WTC11 (cell line): ENCODE data around the gene PRRX1. TPM values are rescaled to one million over a fixed set of nuclear protein-coding genes. Genes with fewer than 3 reads are reported as not detected.

Source experiments
- ATAC-seq: fragments of 200-7000 bp; cut with Tn5 transposase; 2 replicates; pipeline ENCODE4 v1.10.0; 2021; ENCODE audit warnings: mild to moderate bottlenecking, moderate library complexity
- CTCF ChIA-PET: fragments of 300-600 bp; sonication (Branson Sonifier 250); formaldehyde crosslinking; loops from one replicate; lab custom pipeline; 2021; ENCODE audit warnings: antibody characterized with exemption; lab: Charles Lee
- POLR2A ChIA-PET: fragments of 350-600 bp; sonication (Branson Sonifier 250); formaldehyde crosslinking; loops from one replicate; lab custom pipeline; 2021; ENCODE audit warnings: antibody characterized with exemption; lab: Charles Lee
- DNase-seq: peaks from one replicate; pipeline ENCODE4 v3.0.0; 2021; ENCODE audit warnings: low spot score
- H3K27ac Mint-ChIP-seq: 2 replicates; pipeline ENCODE4 v1.8.0; 2021; ENCODE audit warnings: mixed read lengths
- H3K27me3 Mint-ChIP-seq: 2 replicates; pipeline ENCODE4 v1.8.0; 2021; ENCODE audit warnings: low read depth, mild to moderate bottlenecking, moderate library complexity, mixed read lengths
- H3K36me3 Mint-ChIP-seq: 2 replicates; pipeline ENCODE4 v1.8.0; 2021; ENCODE audit warnings: mixed read lengths
- H3K4me1 Mint-ChIP-seq: 2 replicates; pipeline ENCODE4 v1.8.0; 2022; ENCODE audit warnings: mixed read lengths
- H3K4me3 Mint-ChIP-seq: 2 replicates; pipeline ENCODE4 v1.8.0; 2021; ENCODE audit warnings: mild to moderate bottlenecking, moderate library complexity, mixed read lengths
- H3K9me3 Mint-ChIP-seq: 2 replicates; pipeline ENCODE4 v1.8.0; 2021; ENCODE audit warnings: mixed read lengths
- ATF3 ChIP-seq: sonication (generic); formaldehyde crosslinking; conservative IDR thresholded peaks from 2 replicates; pipeline ENCODE4 v1.8.1; 2022; ENCODE audit warnings: mild to moderate bottlenecking, missing genetic modification reagents
- JUN ChIP-seq: sonication (generic); formaldehyde crosslinking; IDR thresholded peaks from 2 replicates; pipeline ENCODE4 v1.8.0; 2023; ENCODE audit warnings: mild to moderate bottlenecking, missing genetic modification reagents
- MYBL2 ChIP-seq: sonication (generic); formaldehyde crosslinking; IDR thresholded peaks from 2 replicates; pipeline ENCODE4 v1.8.1; 2023; ENCODE audit warnings: mild to moderate bottlenecking, moderate library complexity, missing genetic modification reagents
- OVOL2 ChIP-seq: fragments of 250-450 bp; sonication (Bioruptor Pico); IDR thresholded peaks from 2 replicates; pipeline ENCODE4 v1.9.0; 2021; ENCODE audit warnings: mild to moderate bottlenecking, borderline replicate concordance
- PREB ChIP-seq: sonication (generic); formaldehyde crosslinking; IDR thresholded peaks from 2 replicates; pipeline ENCODE4 v1.8.1; 2022; ENCODE audit warnings: mild to moderate bottlenecking, missing genetic modification reagents, moderate library complexity, borderline replicate concordance
- SMAD4 ChIP-seq: sonication (generic); formaldehyde crosslinking; IDR thresholded peaks from 2 replicates; pipeline ENCODE4 v1.8.0; 2022; ENCODE audit warnings: mild to moderate bottlenecking, missing genetic modification reagents
- TP53 ChIP-seq: sonication (generic); formaldehyde crosslinking; IDR thresholded peaks from 2 replicates; pipeline ENCODE4 v1.8.1; 2023; ENCODE audit warnings: mild to moderate bottlenecking, missing genetic modification reagents
- ZBTB21 ChIP-seq: sonication (generic); formaldehyde crosslinking; IDR thresholded peaks from 2 replicates; pipeline ENCODE4 v1.8.1; 2023; ENCODE audit warnings: mild to moderate bottlenecking, missing genetic modification reagents, borderline replicate concordance
- ZNF219 ChIP-seq: sonication (generic); formaldehyde crosslinking; IDR thresholded peaks from 2 replicates; pipeline ENCODE4 v1.8.0; 2023; ENCODE audit warnings: missing genetic modification reagents, mild to moderate bottlenecking, borderline replicate concordance
- ZNF232 ChIP-seq: sonication (generic); formaldehyde crosslinking; IDR thresholded peaks from 2 replicates; pipeline ENCODE4 v1.8.0; 2022; ENCODE audit warnings: mild to moderate bottlenecking, missing genetic modification reagents
- ZNF281 ChIP-seq: sonication (generic); formaldehyde crosslinking; IDR thresholded peaks from 2 replicates; pipeline ENCODE4 v1.8.0; 2023; ENCODE audit warnings: mild to moderate bottlenecking, missing genetic modification reagents
- ZNF512 ChIP-seq: sonication (generic); formaldehyde crosslinking; IDR thresholded peaks from 2 replicates; pipeline ENCODE4 v1.8.1; 2022; ENCODE audit warnings: missing genetic modification reagents, borderline replicate concordance
- ZNF671 ChIP-seq: fragments of 250-450 bp; sonication (Bioruptor Pico); IDR thresholded peaks from 2 replicates; pipeline ENCODE4 v1.8.0; 2021; ENCODE audit warnings: mild to moderate bottlenecking
- total RNA-seq: library from RNA; stranded (reverse); gene quantifications from 3 replicates; pipeline ENCODE4 v1.2.3, GENCODE V29; 2021
- TF ChIP-seq, protein P1 (sequence below): fragments of 250-450 bp; sonication (Bioruptor Pico); IDR thresholded peaks from 2 replicates; pipeline ENCODE4 v1.8.0; 2021; ENCODE audit warnings: mild to moderate bottlenecking
- TF ChIP-seq, protein P2 (sequence below): sonication (generic); formaldehyde crosslinking; IDR thresholded peaks from 2 replicates; pipeline ENCODE4 v1.8.1; 2023; ENCODE audit warnings: mild to moderate bottlenecking, moderate library complexity, missing genetic modification reagents
- TF ChIP-seq, protein P3 (sequence below): fragments of 250-450 bp; sonication (Bioruptor Pico); IDR thresholded peaks from 2 replicates; pipeline ENCODE4 v1.9.0; 2021; ENCODE audit warnings: mild to moderate bottlenecking, borderline replicate concordance
- TF ChIP-seq, protein P4 (sequence below): sonication (generic); formaldehyde crosslinking; IDR thresholded peaks from 2 replicates; pipeline ENCODE4 v1.8.1; 2023; ENCODE audit warnings: mild to moderate bottlenecking, missing genetic modification reagents
- TF ChIP-seq, protein P5 (sequence below): sonication (generic); formaldehyde crosslinking; IDR thresholded peaks from 2 replicates; pipeline ENCODE4 v1.8.1; 2023; ENCODE audit warnings: mild to moderate bottlenecking, missing genetic modification reagents, moderate library complexity
- TF ChIP-seq, protein P6 (sequence below): sonication (generic); formaldehyde crosslinking; IDR thresholded peaks from 2 replicates; pipeline ENCODE4 v1.8.0; 2022; ENCODE audit warnings: mild to moderate bottlenecking, missing genetic modification reagents

Gene PRRX1
- total RNA-seq, 1 experiment from 2014 or later = 0.31 TPM

DNA sequence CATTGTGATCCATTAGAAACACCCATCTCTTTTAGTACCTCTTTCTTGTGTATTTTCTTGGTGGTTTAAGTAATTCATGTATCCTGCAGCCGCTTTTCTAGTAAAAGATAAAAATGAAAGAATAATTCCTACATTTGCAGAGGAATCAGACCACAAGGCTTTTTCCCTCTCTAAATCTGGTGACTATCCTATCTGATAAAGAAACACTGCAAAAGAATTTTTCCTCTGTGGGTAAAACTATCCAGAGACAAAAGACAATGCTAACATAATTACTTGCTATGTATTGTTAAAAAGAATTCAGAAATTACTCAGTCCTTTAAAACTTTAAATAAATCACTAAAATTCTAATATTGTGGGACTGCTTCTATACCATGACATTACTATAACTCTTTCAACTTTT lies 51.0 kb downstream of the PRRX1 start (continued):
- TF ChIP-seq, protein P1, sequence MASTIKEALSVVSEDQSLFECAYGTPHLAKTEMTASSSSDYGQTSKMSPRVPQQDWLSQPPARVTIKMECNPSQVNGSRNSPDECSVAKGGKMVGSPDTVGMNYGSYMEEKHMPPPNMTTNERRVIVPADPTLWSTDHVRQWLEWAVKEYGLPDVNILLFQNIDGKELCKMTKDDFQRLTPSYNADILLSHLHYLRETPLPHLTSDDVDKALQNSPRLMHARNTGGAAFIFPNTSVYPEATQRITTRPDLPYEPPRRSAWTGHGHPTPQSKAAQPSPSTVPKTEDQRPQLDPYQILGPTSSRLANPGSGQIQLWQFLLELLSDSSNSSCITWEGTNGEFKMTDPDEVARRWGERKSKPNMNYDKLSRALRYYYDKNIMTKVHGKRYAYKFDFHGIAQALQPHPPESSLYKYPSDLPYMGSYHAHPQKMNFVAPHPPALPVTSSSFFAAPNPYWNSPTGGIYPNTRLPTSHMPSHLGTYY (CRISPR knock-in tag) = no peak
- TF ChIP-seq TP53 (CRISPR knock-in tag) (no peak), ZNF671 (CRISPR knock-in tag) (no peak), ZNF281 (CRISPR knock-in tag) (no peak), ATF3 (CRISPR knock-in tag) (no peak), OVOL2 (CRISPR knock-in tag) (no peak), MYBL2 (CRISPR knock-in tag) (no peak), ZNF219 (CRISPR knock-in tag) (no peak), ZBTB21 (no peak)
- TF ChIP-seq, protein P2, sequence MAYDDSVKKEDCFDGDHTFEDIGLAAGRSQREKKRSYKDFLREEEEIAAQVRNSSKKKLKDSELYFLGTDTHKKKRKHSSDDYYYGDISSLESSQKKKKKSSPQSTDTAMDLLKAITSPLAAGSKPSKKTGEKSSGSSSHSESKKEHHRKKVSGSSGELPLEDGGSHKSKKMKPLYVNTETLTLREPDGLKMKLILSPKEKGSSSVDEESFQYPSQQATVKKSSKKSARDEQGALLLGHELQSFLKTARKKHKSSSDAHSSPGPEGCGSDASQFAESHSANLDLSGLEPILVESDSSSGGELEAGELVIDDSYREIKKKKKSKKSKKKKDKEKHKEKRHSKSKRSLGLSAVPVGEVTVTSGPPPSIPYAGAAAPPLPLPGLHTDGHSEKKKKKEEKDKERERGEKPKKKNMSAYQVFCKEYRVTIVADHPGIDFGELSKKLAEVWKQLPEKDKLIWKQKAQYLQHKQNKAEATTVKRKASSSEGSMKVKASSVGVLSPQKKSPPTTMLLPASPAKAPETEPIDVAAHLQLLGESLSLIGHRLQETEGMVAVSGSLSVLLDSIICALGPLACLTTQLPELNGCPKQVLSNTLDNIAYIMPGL (CRISPR knock-in tag) = no peak

- ChIA-PET CTCF (interaction anchor here (1.8 kb wide), 1 partner anchor 213 kb away, joined by 4 read pairs; no protein-coding TSS in a partner anchor), POLR2A (no interaction called here)
- DNase-seq (no peak), ATAC-seq (no peak)
- no peak overlapping the region for H3K27ac Mint-ChIP-seq
- H3K36me3 Mint-ChIP-seq = no peaks in the 10 kb centered on the region
- H3K9me3 Mint-ChIP-seq = no peaks in the 10 kb centered on the region
- H3K4me1 Mint-ChIP-seq = no peaks in the 10 kb centered on the region
- H3K27me3 Mint-ChIP-seq = no peaks in the 10 kb centered on the region
- no peak overlapping the region for H3K4me3 Mint-ChIP-seq
- TF ChIP-seq ZNF512 (CRISPR knock-in tag) (no peak), ZNF232 (CRISPR knock-in tag) (no peak), OVOL2 (CRISPR knock-in tag) (no peak), PREB (CRISPR knock-in tag) (no peak), JUN (no peak), MYBL2 (CRISPR knock-in tag) (no peak), SMAD4 (CRISPR knock-in tag) (no peak)
- TF ChIP-seq, protein P3, sequence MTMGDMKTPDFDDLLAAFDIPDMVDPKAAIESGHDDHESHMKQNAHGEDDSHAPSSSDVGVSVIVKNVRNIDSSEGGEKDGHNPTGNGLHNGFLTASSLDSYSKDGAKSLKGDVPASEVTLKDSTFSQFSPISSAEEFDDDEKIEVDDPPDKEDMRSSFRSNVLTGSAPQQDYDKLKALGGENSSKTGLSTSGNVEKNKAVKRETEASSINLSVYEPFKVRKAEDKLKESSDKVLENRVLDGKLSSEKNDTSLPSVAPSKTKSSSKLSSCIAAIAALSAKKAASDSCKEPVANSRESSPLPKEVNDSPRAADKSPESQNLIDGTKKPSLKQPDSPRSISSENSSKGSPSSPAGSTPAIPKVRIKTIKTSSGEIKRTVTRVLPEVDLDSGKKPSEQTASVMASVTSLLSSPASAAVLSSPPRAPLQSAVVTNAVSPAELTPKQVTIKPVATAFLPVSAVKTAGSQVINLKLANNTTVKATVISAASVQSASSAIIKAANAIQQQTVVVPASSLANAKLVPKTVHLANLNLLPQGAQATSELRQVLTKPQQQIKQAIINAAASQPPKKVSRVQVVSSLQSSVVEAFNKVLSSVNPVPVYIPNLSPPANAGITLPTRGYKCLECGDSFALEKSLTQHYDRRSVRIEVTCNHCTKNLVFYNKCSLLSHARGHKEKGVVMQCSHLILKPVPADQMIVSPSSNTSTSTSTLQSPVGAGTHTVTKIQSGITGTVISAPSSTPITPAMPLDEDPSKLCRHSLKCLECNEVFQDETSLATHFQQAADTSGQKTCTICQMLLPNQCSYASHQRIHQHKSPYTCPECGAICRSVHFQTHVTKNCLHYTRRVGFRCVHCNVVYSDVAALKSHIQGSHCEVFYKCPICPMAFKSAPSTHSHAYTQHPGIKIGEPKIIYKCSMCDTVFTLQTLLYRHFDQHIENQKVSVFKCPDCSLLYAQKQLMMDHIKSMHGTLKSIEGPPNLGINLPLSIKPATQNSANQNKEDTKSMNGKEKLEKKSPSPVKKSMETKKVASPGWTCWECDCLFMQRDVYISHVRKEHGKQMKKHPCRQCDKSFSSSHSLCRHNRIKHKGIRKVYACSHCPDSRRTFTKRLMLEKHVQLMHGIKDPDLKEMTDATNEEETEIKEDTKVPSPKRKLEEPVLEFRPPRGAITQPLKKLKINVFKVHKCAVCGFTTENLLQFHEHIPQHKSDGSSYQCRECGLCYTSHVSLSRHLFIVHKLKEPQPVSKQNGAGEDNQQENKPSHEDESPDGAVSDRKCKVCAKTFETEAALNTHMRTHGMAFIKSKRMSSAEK (CRISPR knock-in tag) = no peak
- TF ChIP-seq, protein P4, sequence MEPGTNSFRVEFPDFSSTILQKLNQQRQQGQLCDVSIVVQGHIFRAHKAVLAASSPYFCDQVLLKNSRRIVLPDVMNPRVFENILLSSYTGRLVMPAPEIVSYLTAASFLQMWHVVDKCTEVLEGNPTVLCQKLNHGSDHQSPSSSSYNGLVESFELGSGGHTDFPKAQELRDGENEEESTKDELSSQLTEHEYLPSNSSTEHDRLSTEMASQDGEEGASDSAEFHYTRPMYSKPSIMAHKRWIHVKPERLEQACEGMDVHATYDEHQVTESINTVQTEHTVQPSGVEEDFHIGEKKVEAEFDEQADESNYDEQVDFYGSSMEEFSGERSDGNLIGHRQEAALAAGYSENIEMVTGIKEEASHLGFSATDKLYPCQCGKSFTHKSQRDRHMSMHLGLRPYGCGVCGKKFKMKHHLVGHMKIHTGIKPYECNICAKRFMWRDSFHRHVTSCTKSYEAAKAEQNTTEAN (CRISPR knock-in tag) = no peak
- TF ChIP-seq, protein P5, sequence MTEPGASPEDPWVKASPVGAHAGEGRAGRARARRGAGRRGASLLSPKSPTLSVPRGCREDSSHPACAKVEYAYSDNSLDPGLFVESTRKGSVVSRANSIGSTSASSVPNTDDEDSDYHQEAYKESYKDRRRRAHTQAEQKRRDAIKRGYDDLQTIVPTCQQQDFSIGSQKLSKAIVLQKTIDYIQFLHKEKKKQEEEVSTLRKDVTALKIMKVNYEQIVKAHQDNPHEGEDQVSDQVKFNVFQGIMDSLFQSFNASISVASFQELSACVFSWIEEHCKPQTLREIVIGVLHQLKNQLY = no peak
- TF ChIP-seq, protein P6, sequence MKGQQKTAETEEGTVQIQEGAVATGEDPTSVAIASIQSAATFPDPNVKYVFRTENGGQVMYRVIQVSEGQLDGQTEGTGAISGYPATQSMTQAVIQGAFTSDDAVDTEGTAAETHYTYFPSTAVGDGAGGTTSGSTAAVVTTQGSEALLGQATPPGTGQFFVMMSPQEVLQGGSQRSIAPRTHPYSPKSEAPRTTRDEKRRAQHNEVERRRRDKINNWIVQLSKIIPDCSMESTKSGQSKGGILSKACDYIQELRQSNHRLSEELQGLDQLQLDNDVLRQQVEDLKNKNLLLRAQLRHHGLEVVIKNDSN (CRISPR knock-in tag) = no peak
These were observed 53.0 kb downstream of the PRRX1 start for GRCh38 chr1:170716835-170717429.
